A673 (cell line): ENCODE data around the gene PTTG1IP. TPM values are rescaled to one million over a fixed set of nuclear protein-coding genes. Genes with fewer than 3 reads are reported as not detected.

ENCODE experiments used
- BruUV-seq: library from RNA; stranded (reverse); fragments of 400-500 nt; replicated peaks from 2 replicates; lab custom pipeline; 2021; lab: Mats Ljungman, UMichigan
- CTCF ChIA-PET: fragments of 300-600 bp; sonication (Branson Sonifier 250); formaldehyde crosslinking; loops from one replicate; lab custom pipeline; 2022; ENCODE audit warnings: antibody characterized with exemption; lab: Charles Lee
- POLR2A ChIA-PET: fragments of 300-600 bp; sonication (Branson Sonifier 250); formaldehyde crosslinking; loops from one replicate; lab custom pipeline; 2022; ENCODE audit warnings: antibody characterized with exemption; ENCODE audit not compliant: low non-redundant PET; lab: Charles Lee
- DNase-seq: peaks from one replicate; pipeline ENCODE4 v3.0.0-alpha.2; 2015; ENCODE audit warnings: low spot score
- H3K27ac ChIP-seq: fragments of 200-600 bp; sonication (generic); 2 replicates; pipeline ENCODE4 v1.5.1; 2016; ENCODE audit warnings: mixed run types, low read depth, mild to moderate bottlenecking, mixed read lengths, antibody characterized with exemption, low read length; ENCODE audit not compliant: poor library complexity, severe bottlenecking
- H3K27me3 ChIP-seq: fragments of 200-600 bp; sonication (generic); replicated peaks from 2 replicates; pipeline ENCODE4 v1.6.1; 2017; ENCODE audit warnings: mixed run types, low read depth, mild to moderate bottlenecking, mixed read lengths, antibody characterized with exemption, low read length; ENCODE audit not compliant: insufficient read depth, poor library complexity
- H3K36me3 ChIP-seq: fragments of 200-600 bp; sonication (generic); 2 replicates; pipeline ENCODE4 v1.6.1; 2016; ENCODE audit warnings: mixed run types, mild to moderate bottlenecking, mixed read lengths, antibody characterized with exemption, low read length; ENCODE audit not compliant: insufficient read depth, poor library complexity, severe bottlenecking
- H3K4me1 ChIP-seq: fragments of 200-600 bp; sonication (generic); 2 replicates; pipeline ENCODE4 v1.6.1; 2017; ENCODE audit warnings: mixed run types, mild to moderate bottlenecking, mixed read lengths, antibody characterized with exemption, low read length; ENCODE audit not compliant: insufficient read depth, poor library complexity, severe bottlenecking
- H3K4me3 ChIP-seq: fragments of 200-600 bp; sonication (generic); 2 replicates; pipeline ENCODE4 v1.5.1; 2016; ENCODE audit warnings: low read depth, mixed run types, mild to moderate bottlenecking, mixed read lengths, low read length; ENCODE audit not compliant: poor library complexity, severe bottlenecking
- H3K9me3 ChIP-seq: fragments of 200-600 bp; sonication (generic); 2 replicates; pipeline ENCODE4 v1.6.1; 2016; ENCODE audit warnings: mixed run types, low read depth, mild to moderate bottlenecking, mixed read lengths, antibody characterized with exemption, low read length; ENCODE audit not compliant: poor library complexity, severe bottlenecking
- EZH2 ChIP-seq: fragments of 200-600 bp; sonication (generic); IDR thresholded peaks from 2 replicates; pipeline ENCODE4 v1.6.1; 2017; ENCODE audit warnings: borderline replicate concordance, low read depth, mild to moderate bottlenecking, mixed read lengths, antibody characterized with exemption, low read length; ENCODE audit not compliant: poor library complexity, severe bottlenecking
- intact Hi-C: fragments of 100-400 bp; cut with micrococcal nuclease; formaldehyde crosslinking; loops from one replicate; pipeline ENCODE4 v1.10.0; 2022; ENCODE audit not compliant: unreplicated experiment
- total RNA-seq: library from RNA; stranded (reverse); gene quantifications from 2 replicates; pipeline ENCODE4 v1.2.3, GENCODE V29; 2021
- TF ChIP-seq, protein P1 (sequence below): fragments of 300-800, 200-600 bp; sonication (generic); conservative IDR thresholded peaks from 2 replicates; pipeline ENCODE4 v1.5.1; 2017; ENCODE audit warnings: low read depth, mild to moderate bottlenecking, antibody characterized with exemption, low read length, moderate library complexity, mixed read lengths

The PTTG1IP gene
- total RNA-seq, 1 experiment from 2014 or later = 216 TPM

DNA sequence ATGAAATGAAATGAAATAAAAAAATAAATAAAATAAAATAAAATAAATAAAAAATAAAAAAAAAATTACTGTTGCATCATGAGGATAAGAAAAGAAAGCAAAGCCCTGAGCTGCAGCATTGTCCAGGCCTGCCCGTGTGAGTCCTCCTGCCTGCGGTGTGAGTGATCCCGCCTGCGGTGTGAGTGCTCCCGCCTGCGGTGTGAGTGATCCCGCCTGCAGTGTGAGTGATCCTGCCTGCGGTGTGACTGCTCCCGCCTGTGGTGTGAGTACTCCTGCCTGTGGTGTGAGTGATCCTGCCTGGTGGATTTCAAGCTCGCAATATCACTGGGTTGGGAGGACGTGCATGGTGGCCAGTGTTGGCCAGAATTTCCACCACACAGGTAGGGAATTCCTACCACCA is 22.4 kb upstream of the PTTG1IP start:
- Histone ChIP-seq H3K9me3 (no peaks in the 10 kb centered on the region), H3K27ac (no peak overlapping the region), H3K27me3 (no peaks in the 10 kb centered on the region), H3K36me3 (no peaks in the 10 kb centered on the region), H3K4me3 (no peak overlapping the region), H3K4me1 (peaks cover 17% of the 10 kb centered on the region)
- TF ChIP-seq, protein P1, sequence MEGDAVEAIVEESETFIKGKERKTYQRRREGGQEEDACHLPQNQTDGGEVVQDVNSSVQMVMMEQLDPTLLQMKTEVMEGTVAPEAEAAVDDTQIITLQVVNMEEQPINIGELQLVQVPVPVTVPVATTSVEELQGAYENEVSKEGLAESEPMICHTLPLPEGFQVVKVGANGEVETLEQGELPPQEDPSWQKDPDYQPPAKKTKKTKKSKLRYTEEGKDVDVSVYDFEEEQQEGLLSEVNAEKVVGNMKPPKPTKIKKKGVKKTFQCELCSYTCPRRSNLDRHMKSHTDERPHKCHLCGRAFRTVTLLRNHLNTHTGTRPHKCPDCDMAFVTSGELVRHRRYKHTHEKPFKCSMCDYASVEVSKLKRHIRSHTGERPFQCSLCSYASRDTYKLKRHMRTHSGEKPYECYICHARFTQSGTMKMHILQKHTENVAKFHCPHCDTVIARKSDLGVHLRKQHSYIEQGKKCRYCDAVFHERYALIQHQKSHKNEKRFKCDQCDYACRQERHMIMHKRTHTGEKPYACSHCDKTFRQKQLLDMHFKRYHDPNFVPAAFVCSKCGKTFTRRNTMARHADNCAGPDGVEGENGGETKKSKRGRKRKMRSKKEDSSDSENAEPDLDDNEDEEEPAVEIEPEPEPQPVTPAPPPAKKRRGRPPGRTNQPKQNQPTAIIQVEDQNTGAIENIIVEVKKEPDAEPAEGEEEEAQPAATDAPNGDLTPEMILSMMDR = no peak
- no peak for TF ChIP-seq EZH2
- no TSS peak for BruUV-seq
- DNase-seq = no peak
- ChIA-PET CTCF (no interaction called here), POLR2A (no interaction called here)
- intact Hi-C loops = no loop called here

DNA sequence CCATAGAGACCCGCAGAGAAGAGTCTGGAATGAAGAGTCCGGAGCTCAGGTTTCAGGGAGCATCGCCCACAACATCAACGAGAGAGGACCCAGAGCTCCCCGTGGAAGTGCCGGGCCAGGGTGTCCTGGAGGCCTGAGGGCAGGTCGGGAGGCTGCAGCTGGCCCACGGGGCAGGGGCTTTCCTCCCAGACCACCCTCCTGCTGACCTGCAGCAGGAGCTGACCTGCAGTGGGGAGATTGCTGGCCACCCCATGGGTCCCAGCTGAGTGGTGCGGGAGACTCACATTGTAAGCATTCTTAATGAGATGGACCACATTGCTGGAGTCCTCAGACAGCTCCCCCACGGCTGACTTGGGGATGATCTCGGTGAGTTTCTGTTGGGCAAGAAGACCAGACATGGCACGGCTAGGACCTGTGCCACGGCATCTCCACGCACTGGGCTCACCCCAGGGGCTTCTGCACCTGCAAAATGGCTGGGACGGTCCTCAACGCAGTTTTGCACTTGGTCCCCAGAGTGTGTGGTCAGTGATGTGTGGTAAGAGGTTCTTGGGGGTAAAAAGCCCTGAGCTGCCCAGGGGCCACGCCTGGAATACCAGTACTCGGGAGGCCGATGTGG is 21.3 kb upstream of the PTTG1IP start:
- BruUV-seq = no TSS peak
- Histone ChIP-seq H3K4me3 (no peak overlapping the region), H3K27ac (peak overlapping the region; percentile 56), H3K4me1 (peaks cover 17% of the 10 kb centered on the region), H3K36me3 (no peaks in the 10 kb centered on the region), H3K9me3 (no peaks in the 10 kb centered on the region), H3K27me3 (no peaks in the 10 kb centered on the region)
- POLR2A ChIA-PET = no interaction called here
- CTCF ChIA-PET = interaction anchor here (1.6 kb wide), 1 partner anchor 234 kb away, joined by 3 read pairs; no protein-coding TSS in a partner anchor
- DNase-seq = no peak
- TF ChIP-seq, protein P1 = no peak
- TF ChIP-seq EZH2 = no peak
- intact Hi-C loops = loop anchor here (5.0 kb wide), 2 partner anchors 38 to 243 kb away; no protein-coding TSS in a partner anchor

DNA sequence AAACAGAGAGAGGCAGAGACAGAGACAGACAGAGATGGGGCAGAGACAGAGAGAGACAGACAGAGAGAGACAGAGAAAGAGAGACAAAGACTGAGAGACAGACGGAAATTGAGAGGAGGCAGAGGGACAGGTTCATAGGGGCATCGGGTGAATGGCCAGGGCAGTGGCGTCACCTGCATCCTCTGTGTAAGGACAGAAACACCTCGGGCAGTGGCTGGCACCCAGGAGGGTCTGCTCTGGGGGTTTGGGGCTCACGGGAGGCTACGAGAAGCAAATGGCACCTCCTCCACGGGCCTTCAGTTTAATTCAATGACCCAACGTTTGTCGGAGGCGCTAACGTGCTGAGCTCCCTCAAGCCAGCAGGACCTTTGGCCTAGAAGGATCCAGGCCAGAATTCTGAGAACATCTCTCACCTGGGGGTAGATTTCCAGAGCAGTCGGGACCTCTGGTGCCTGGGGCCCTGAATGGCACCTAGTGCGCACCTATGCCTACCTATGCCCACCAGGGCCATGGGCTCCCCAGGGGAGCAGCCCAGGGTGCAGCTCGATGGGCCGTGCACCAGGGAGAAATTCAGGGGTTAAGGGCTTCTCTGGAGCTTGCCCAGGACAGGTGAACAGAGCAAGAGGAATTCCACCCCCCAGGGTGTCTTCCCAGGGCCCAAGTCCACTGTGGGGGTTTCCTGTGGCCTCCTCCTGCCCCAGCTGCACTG is 20.6 kb upstream of the PTTG1IP start:
- Histone ChIP-seq H3K9me3 (no peaks in the 10 kb centered on the region), H3K4me1 (peaks cover 17% of the 10 kb centered on the region), H3K4me3 (no peak overlapping the region), H3K27ac (peak overlapping the region; percentile 56), H3K27me3 (no peaks in the 10 kb centered on the region), H3K36me3 (no peaks in the 10 kb centered on the region)
- TF ChIP-seq, protein P1 = no peak
- no peak for TF ChIP-seq EZH2
- CTCF ChIA-PET = interaction anchor here (1.1 to 1.6 kb wide), 2 partner anchors 13 to 234 kb away, joined by 3 read pairs; no protein-coding TSS in a partner anchor
- BruUV-seq = no TSS peak
- POLR2A ChIA-PET = no interaction called here
- intact Hi-C loops = loop anchor here (5.0 kb wide), 2 partner anchors 38 to 243 kb away; no protein-coding TSS in a partner anchor
- no peak for DNase-seq
